Measurements from ENCODE around the gene CD28.

DNA sequence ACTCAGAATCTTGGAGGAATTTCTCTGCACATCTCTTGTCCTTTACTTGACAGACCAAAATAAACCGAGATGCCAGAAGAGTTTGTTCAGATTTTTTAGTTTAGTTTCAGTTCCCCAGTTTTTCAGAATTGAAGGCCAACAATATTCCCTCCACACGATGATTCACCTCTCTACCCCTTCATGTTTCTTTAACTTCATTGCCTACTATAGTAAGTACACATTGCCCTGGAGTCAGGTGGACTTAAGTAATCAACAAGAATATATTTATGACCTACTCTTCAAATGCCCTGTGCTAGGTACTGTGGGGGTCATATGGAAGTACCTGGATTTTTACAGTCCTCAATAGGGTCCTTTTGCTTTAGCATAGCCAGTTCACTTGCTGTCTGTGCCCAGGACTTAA lies 81.5 kb downstream of the CD28 start:
- TF ChIP-seq, protein P1, sequence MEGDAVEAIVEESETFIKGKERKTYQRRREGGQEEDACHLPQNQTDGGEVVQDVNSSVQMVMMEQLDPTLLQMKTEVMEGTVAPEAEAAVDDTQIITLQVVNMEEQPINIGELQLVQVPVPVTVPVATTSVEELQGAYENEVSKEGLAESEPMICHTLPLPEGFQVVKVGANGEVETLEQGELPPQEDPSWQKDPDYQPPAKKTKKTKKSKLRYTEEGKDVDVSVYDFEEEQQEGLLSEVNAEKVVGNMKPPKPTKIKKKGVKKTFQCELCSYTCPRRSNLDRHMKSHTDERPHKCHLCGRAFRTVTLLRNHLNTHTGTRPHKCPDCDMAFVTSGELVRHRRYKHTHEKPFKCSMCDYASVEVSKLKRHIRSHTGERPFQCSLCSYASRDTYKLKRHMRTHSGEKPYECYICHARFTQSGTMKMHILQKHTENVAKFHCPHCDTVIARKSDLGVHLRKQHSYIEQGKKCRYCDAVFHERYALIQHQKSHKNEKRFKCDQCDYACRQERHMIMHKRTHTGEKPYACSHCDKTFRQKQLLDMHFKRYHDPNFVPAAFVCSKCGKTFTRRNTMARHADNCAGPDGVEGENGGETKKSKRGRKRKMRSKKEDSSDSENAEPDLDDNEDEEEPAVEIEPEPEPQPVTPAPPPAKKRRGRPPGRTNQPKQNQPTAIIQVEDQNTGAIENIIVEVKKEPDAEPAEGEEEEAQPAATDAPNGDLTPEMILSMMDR (IDR thresholded peaks at IDR 0.05), result no peak
- TF ChIP-seq POLR2A (IDR thresholded peaks at IDR 0.05), result no peak
